Stimulated activated naive CD8-positive, alpha-beta T cell treated with anti-CD3 and anti-CD28 coated beads, Interleukin-15, Interleukin-2, amounts not matched to agents 100 ng/mL and 50 ng/mL, for 24 hours (primary cell): ENCODE results near the gene TTC9C.
"Not testable (repeated sequence)": the region's sequence is repeated elsewhere in the genome, so short reads cannot be mapped to it uniquely, and the experiment has no call there.

Experiments used
- H3K27ac Mint-ChIP-seq: one replicate; pipeline ENCODE4 v1.8.0; 2021; ENCODE audit warnings: mild to moderate bottlenecking, mixed read lengths
- H3K27me3 Mint-ChIP-seq: one replicate; pipeline ENCODE4 v1.8.0; 2021; ENCODE audit warnings: mixed read lengths
- H3K36me3 Mint-ChIP-seq: one replicate; pipeline ENCODE4 v1.8.0; 2021; ENCODE audit warnings: low read depth, mixed read lengths
- H3K4me1 Mint-ChIP-seq: one replicate; pipeline ENCODE4 v1.8.0; 2021; ENCODE audit warnings: low read depth, mixed read lengths
- H3K4me3 Mint-ChIP-seq: one replicate; pipeline ENCODE4 v1.8.0; 2021; ENCODE audit warnings: mild to moderate bottlenecking, mixed read lengths
- H3K9me3 Mint-ChIP-seq: one replicate; pipeline ENCODE4 v1.8.0; 2021; ENCODE audit warnings: mixed read lengths

Gene TTC9C

GRCh38 chr11:62719302-62719978, 8.8 kb upstream of the TTC9C start:
- Mint-ChIP-seq H3K4me1 (peaks cover 45% of the 10 kb centered on the region), H3K4me3 (no peak overlapping the region), H3K9me3 (no peaks in the 10 kb centered on the region), H3K27ac (peak overlapping the region; percentile 37), H3K27me3 (no peaks in the 10 kb centered on the region), H3K36me3 (peaks cover 88% of the 10 kb centered on the region)

GRCh38 chr11:62721994-62722393, 6.3 kb upstream of the TTC9C start:
- peak overlapping the region; percentile 66 for H3K27ac Mint-ChIP-seq
- H3K9me3 Mint-ChIP-seq = no peaks in the 10 kb centered on the region
- no peak overlapping the region for H3K4me3 Mint-ChIP-seq
- no peaks in the 10 kb centered on the region for H3K27me3 Mint-ChIP-seq
- H3K4me1 Mint-ChIP-seq = peaks cover 53% of the 10 kb centered on the region
- peaks cover 83% of the 10 kb centered on the region for H3K36me3 Mint-ChIP-seq

- H3K27ac Mint-ChIP-seq = peak overlapping the region; percentile 67
- H3K9me3 Mint-ChIP-seq = no peaks in the 10 kb centered on the region
- H3K4me1 Mint-ChIP-seq = peaks cover 62% of the 10 kb centered on the region
- no peaks in the 10 kb centered on the region for H3K27me3 Mint-ChIP-seq
- peaks cover 70% of the 10 kb centered on the region for H3K36me3 Mint-ChIP-seq
- H3K4me3 Mint-ChIP-seq = peak overlapping the region; percentile 95
Observed at GRCh38 chr11:62724171-62724570, 4.1 kb upstream of the TTC9C start.

- Mint-ChIP-seq H3K4me3 (peak overlapping the region; percentile 95), H3K27ac (peak overlapping the region; percentile 99), H3K27me3 (no peaks in the 10 kb centered on the region), H3K4me1 (peaks cover 61% of the 10 kb centered on the region), H3K36me3 (peaks cover 59% of the 10 kb centered on the region), H3K9me3 (no peaks in the 10 kb centered on the region)
Observed at GRCh38 chr11:62725646-62726045, 2.6 kb upstream of the TTC9C start.

- Mint-ChIP-seq H3K4me3 (peak overlapping the region; percentile 95), H3K27ac (peak overlapping the region; percentile 99), H3K4me1 (peaks cover 66% of the 10 kb centered on the region), H3K27me3 (no peaks in the 10 kb centered on the region), H3K9me3 (no peaks in the 10 kb centered on the region), H3K36me3 (peaks cover 56% of the 10 kb centered on the region)
Observed at GRCh38 chr11:62726156-62726914, 2.0 kb upstream of the TTC9C start.

- H3K4me1 Mint-ChIP-seq = peaks cover 69% of the 10 kb centered on the region
- H3K27me3 Mint-ChIP-seq = no peaks in the 10 kb centered on the region
- no peaks in the 10 kb centered on the region for H3K9me3 Mint-ChIP-seq
- H3K27ac Mint-ChIP-seq = peak overlapping the region; percentile 99
- H3K36me3 Mint-ChIP-seq = peaks cover 51% of the 10 kb centered on the region
- H3K4me3 Mint-ChIP-seq = peak overlapping the region; percentile 95
Observed at GRCh38 chr11:62726915-62727164, 1.4 kb upstream of the TTC9C start.

- Mint-ChIP-seq H3K27ac (peak within 1 kb of the TSS; percentile 99), H3K4me3 (peak within 1 kb of the TSS; percentile 95), H3K9me3 (no peaks in the 10 kb centered on the region), H3K27me3 (no peaks in the 10 kb centered on the region), H3K4me1 (peaks cover 65% of the 10 kb centered on the region), H3K36me3 (peaks cover 46% of the 10 kb centered on the region)
Observed at GRCh38 chr11:62727165-62727871, 968 bp upstream of the TTC9C start, which contains the start of gene HNRNPUL2. TSS of gene HNRNPUL2 (minus strand) at chr11:62727457. CDS start at chr11:62727156, 301 bp downstream.

GRCh38 chr11:62727872-62728170, 465 bp upstream of the TTC9C start:
- no peaks in the 10 kb centered on the region for H3K9me3 Mint-ChIP-seq
- H3K27me3 Mint-ChIP-seq = no peaks in the 10 kb centered on the region
- peak overlapping the region; percentile 99 for H3K27ac Mint-ChIP-seq
- peaks cover 41% of the 10 kb centered on the region for H3K36me3 Mint-ChIP-seq
- H3K4me3 Mint-ChIP-seq = peak overlapping the region; percentile 95
- peaks cover 62% of the 10 kb centered on the region for H3K4me1 Mint-ChIP-seq

- not testable (repeated sequence) for H3K27me3 Mint-ChIP-seq, H3K9me3 Mint-ChIP-seq, H3K27ac Mint-ChIP-seq
- H3K4me1 Mint-ChIP-seq = peaks cover 46% of the 10 kb centered on the region
- peak overlapping the region; percentile 95 for H3K4me3 Mint-ChIP-seq
- peaks cover 30% of the 10 kb centered on the region for H3K36me3 Mint-ChIP-seq
Observed at GRCh38 chr11:62730076-62730475, 1.8 kb downstream of the TTC9C start.

GRCh38 chr11:62732830-62733229, 4.5 kb downstream of the TTC9C start:
- Mint-ChIP-seq H3K4me1 (peaks cover 28% of the 10 kb centered on the region), H3K27me3 (no peaks in the 10 kb centered on the region), H3K9me3 (no peaks in the 10 kb centered on the region), H3K4me3 (no peak overlapping the region), H3K36me3 (peaks cover 33% of the 10 kb centered on the region), H3K27ac (no peak overlapping the region)

GRCh38 chr11:62737196-62737595, 8.9 kb downstream of the TTC9C start:
- no peak overlapping the region for H3K27ac Mint-ChIP-seq
- H3K4me1 Mint-ChIP-seq = peaks cover 7% of the 10 kb centered on the region
- H3K36me3 Mint-ChIP-seq = peaks cover 41% of the 10 kb centered on the region
- no peaks in the 10 kb centered on the region for H3K27me3 Mint-ChIP-seq
- H3K9me3 Mint-ChIP-seq = no peaks in the 10 kb centered on the region
- H3K4me3 Mint-ChIP-seq = no peak overlapping the region

GRCh38 chr11:62747475-62748160, 19.3 kb downstream of the TTC9C start:
- Mint-ChIP-seq H3K27me3 (no peaks in the 10 kb centered on the region), H3K4me1 (peaks cover 16% of the 10 kb centered on the region), H3K27ac (no peak overlapping the region), H3K4me3 (no peak overlapping the region), H3K36me3 (peaks cover 5% of the 10 kb centered on the region), H3K9me3 (no peaks in the 10 kb centered on the region)

- not testable (repeated sequence) for H3K27ac Mint-ChIP-seq, H3K4me3 Mint-ChIP-seq, H3K9me3 Mint-ChIP-seq, H3K36me3 Mint-ChIP-seq, H3K27me3 Mint-ChIP-seq
- H3K4me1 Mint-ChIP-seq = peaks cover 35% of the 10 kb centered on the region
Observed at GRCh38 chr11:62749931-62750330, 21.6 kb downstream of the TTC9C start.

GRCh38 chr11:62752177-62752785, 24.0 kb downstream of the TTC9C start:
- Mint-ChIP-seq H3K36me3 (peaks cover 5% of the 10 kb centered on the region), H3K27ac (peak overlapping the region; percentile 34), H3K9me3 (no peaks in the 10 kb centered on the region), H3K27me3 (no peaks in the 10 kb centered on the region), H3K4me1 (peaks cover 35% of the 10 kb centered on the region), H3K4me3 (no peak overlapping the region)
